ENCODE results near the gene MYL4.

The MYL4 gene

DNA sequence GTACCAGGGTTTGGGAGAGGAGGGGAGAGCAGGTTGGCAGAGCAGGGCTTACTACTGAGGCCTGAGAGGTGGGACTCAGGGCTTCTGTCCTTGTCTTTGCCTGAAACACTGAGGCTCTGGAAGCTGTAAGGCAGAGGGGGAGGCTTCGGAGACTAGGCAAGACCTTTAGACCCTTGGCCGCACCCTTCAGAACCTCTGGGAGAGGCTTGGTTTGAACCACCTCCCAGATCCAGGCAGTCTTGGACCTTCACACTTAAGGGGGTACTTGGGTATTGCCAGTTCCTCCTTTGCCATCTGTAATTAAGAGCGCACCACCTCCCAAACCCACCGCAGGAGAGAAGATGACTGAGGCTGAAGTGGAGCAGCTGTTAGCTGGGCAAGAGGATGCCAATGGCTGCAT, 12.9 kb downstream of the MYL4 start:
- DNase-seq: no peak

DNA sequence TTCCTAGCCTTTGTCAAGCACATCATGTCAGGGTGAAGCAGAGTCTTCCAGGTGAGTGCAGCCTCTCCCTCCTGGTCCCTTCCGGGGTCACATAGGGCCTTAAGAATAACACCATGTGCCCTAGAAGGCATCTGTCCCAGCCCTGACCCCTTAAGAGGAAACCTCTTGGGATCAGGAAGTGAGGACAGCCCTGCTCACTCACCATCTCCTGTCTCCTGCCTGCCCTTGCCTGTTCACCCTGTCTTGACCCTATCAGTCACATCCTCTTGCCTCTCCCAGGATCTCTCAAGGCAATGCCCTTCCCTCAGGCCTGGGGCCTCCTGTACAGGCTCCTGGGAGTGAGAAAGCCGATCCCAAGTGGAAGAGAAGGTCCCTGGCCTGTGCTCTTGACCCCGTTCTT, 13.9 kb downstream of the MYL4 start:
- DNase-seq: peak; percentile 14

DNA sequence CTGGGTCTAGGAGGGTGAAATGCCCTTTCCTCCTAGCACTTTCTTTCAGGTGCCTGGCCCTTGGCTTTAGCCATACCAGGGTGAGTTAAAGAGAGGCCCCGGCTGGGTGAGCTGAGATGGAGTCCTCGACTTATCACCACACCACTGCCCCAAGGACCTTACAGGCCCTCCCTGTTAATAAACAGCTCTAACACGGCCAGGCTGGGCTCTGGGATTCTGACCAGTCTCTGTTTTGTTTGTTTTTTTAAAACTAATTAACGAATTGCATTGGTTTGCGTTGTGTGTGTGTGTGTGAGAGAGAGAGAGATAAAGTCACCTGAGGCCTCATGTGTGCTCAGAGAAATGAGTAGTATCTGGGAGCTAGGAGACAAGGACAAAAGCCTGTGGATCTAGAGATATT, 14.3 kb downstream of the MYL4 start:
- no peak for DNase-seq

DNA sequence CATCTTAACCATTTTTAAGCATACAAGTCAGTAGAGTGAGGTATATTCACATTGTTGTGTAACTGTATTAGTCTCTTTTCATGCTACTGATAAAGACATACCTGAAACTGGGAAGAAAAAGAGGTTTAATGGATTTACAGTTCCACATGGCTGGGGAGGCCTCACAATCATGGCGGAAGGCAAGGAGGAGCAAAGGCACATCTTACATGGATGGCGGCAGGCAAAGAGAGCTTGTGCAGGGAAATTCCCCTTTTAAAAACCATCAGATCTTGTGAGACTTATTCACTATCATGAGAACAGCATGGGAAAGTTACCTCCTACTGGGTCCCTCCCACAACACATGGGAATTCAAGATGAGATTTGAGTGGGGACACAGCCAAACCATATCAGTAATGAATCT, 14.9 kb downstream of the MYL4 start:
- DNase-seq: peak; percentile 51

DNA sequence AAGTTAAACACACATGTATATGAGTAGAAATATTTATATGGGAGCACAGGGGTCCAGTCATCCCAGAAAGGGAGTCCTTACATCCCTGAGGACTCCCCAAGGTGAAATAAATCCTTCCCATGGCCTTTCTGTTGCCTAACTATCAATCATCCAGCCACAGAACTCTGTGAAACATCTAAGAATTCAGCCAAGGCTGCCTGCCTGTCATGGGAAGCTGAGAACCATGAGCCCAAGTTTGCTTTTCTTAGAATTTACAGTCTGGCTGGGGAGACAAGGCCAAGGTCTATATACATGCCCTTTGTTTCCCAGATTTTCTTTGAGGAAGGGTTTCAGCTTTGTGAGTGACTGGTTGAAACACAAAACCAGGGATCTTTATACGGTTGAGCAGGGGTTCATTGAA, 15.8 kb downstream of the MYL4 start:
- no peak for DNase-seq

DNA sequence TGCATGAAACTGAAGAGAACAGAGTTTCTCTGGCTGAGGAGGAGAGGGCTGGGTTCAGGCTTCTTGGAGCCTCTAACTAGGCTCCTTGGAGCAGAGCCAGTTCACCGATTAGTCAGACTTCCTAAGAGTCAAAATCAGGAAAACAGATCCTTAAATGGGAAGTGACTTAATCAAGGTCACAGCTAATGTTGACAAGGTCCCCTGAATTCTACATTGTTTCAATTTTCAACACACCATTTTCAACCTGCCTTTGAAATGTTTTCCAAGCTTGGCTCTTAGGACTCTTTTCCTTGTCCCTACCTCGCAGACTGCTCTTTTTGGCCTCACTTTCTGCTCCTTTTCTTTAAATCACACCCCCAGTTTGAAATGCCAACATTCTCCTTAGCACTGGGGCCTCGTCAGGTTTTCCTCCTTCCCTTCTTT, 16.3 kb downstream of the MYL4 start:
- DNase-seq: peak; percentile 80

DNA sequence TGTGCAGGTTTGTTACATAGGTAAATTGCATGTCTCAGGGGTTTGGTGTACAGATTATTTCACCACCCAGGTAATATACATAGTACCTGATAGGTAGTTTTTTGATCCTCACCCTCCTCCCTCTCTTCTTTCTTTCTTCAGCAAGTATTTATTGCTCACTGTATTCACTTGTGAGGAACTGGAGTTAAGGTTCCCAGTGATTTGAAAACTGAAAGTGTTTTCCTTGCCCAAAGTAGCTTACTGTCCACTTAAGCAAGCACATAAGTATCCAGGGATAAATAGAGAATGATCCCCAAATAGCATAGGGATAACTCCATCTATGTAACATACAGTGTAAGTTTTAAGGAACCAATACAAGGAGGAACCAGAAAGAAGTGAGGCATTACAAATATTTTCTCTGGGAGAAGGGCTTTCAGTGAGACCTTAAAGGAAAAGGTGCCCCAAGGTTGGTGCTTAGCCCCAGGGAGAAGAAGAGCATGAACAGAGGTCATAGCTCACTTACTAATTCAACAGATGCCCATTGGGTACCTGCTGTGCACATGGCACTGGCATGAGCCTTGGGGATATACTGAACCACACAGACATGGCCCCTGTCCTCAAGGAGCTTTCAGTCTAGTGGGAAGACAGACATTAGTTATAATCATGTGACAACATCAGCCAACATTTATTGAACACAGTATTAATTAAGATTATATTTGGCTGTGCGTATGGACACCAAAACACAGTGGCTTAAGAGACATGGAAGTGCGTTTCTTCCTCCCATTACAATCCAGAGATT, 17.0 kb downstream of the MYL4 start:
- DNase-seq: peak; percentile 76

DNA sequence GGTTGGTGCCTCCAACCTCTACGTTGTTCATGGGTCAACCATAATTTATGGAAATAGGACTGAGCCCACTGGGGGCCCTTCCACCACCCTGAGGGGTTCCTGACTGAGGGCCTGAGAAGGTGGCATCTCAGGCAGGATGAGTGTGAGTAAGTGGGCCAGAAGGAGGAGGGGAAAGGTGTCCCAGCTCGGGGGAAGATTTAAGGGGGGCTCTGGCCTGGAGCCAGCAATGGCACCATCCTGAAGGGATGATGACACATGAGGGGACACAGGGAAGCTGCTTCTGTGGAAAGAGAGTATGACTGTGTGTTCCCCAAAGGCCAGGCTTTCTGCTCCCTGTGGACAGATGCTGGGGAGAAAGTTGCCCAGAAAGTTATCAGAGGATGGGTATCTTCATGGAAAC, 18.7 kb downstream of the MYL4 start:
- DNase-seq: no peak

DNA sequence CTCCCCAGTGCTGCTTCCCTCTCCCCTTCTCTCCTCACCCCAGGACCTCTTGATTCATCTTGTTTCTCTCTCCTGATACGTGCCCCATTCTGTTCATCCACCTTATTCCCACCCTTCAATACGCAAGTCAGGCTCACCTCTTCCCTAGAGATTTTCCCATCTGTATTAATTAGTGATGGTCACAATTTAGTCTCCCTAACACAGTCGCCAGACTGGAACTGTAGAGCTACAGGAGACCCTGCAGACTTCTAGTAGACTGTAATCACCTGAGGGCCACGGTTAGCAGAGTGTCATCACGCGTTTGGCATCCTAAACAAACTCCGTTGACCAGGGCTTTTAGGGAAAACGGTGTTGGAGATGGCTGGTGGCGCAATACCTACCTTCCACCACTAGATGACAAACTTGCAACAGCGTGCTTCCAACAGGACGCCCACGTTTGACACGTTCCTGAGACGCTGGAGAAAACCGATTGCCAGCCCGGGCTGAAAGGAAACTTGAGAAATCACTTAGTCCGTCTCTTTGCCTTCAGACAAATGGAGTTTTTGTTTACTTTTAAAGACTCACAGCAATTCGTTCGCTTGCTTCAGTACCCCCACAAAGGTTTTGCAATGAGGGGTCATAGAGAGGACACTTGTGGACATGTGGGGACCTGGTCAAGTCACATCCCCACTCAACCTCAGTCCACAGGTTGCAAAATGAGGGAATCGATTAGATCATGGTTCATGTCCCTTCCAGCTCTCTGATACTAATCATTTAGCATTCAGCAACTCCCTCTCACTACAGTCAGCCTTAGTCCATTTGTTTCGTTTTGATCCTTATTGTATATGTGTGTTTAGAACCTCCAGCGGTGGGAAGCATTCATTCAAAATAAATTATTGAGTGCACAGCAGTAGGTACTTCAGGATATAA, 20.6 kb downstream of the MYL4 start:
- DNase-seq: peak; percentile 92

DNA sequence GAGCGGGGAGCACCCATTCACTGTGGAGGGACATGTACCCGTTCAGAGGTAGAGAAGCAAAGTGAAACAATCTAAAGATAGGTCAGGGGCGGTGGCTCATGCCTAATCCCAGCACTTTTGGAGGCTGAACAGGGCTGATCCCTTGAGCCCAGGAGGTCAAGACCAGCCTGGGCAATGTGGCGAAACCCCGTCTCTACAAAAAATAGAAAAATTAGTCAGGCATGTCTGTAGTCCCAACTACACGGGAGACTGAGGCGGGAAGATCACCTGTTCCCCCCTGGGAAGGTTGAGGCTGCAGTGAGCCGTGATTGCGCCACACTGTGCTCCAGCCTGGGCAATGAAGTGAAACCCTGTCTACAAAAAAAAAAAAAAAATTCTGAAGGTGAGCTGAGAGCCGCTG, 21.7 kb downstream of the MYL4 start:
- no peak for DNase-seq

DNA sequence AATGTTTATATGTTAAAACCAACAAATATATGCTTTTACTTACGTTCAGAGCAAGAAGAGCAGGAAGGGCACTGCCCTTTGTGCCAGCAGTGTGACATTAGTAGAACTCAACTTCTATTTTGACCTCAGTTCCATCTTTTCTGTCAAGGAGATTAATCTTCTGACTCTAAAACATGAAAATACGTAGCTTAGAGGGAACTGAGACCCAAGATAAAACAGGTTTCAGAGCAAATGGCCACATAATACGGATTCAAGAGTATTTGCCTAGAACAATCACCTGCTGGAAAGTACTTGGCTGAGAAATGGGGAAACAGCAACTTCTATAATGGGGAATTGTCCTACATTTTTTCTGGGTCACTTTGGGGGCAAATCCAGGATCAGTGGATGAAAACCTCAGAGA, 22.2 kb downstream of the MYL4 start:
- DNase-seq: no peak

DNA sequence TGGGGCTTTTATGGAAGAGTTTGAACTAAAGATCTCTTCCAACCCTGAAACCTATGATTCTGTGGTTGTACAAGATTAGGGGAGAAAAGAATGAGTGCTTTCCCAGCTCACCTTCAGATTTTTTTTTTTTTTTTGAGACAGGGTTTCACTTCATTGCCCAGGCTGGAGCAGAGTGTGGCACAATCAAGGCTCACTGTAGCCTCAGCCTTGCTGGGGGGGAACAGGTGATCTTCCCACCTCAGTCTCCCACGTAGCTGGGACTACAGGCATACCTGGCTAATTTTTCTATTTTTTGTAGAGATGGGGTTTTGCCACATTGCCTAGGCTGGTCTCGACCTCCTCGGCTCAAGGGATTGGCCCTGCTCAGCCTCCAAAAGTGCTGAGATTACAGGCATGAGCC, 22.7 kb downstream of the MYL4 start:
- DNase-seq: no peak

DNA sequence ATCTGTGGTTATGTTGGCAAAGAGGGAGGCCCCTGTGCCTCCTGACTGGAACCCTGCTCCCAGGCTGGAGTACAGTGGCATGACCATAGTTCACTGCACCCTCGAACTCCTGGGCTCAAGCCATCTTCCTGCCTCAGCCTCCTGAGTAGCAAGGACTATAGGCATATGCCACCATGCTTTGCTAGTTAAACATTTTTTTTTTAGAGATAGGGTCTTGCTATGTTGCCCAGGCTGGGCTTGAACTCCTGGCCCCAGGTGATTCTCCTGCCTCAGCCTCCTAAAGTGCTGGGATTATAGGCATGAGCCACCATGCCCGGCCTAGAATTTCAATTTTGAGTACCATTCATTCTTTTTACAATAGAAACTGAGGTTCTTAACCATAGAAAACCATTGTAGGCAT, 23.3 kb downstream of the MYL4 start:
- DNase-seq: no peak

DNA sequence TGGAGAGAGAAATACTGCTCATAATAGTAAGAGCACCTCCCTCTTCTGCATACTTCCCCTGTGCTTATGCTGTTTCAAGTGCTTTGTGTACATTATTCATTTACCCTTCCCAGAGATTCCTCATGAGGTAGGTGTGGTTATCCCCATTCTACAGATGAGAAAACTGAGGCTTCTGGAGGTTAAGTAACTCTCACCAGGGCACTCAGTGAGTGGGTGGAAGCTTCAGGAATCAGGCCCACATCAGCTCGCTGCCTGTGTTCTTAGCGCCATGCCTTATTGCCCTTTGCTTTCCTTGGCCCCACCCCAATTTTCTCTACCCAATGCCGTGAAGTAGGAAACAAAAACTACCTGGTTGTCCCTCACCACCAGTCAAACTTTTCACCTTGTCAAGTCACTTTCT, 26.4 kb downstream of the MYL4 start:
- DNase-seq: no peak

DNA sequence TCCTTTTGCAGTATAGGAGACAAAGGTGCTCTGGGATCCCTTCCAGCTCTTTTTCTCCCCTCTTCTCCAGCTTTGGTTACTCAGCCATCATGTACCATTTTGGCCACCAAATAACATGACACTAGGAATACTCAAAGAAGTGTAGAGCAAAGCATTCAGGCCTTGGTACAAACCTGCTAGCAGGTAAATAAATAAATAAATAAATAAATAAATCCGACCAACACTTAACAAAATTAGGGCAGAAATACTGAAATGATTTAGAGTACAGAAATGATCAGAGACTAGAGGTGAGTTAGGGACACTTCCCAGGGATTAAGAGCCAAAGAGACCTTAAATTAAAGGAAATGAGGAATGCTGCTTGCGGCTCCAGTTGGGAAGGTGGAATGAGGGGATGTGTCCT, 26.8 kb downstream of the MYL4 start:
- DNase-seq: no peak

DNA sequence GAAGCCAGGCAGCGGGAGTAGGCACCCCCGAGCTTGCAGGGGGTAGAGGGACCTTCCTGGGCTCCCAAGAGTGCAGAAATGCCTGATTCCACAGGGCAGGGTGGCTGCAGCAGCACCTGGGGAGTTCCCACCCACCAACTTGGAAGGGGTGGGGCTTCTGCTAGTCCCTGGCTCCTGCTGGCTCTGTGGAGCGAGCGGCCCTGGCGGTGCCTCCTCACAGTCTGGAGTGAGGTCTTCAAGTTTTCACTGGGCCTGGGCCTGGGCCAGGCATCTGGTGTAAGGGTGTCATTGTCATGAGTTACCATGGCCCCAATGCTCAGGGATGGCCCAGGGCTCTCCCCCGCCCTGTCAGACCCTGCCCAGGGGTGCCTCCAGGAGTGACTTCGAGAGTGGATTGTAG, 28.7 kb downstream of the MYL4 start:
- DNase-seq: no peak

DNA sequence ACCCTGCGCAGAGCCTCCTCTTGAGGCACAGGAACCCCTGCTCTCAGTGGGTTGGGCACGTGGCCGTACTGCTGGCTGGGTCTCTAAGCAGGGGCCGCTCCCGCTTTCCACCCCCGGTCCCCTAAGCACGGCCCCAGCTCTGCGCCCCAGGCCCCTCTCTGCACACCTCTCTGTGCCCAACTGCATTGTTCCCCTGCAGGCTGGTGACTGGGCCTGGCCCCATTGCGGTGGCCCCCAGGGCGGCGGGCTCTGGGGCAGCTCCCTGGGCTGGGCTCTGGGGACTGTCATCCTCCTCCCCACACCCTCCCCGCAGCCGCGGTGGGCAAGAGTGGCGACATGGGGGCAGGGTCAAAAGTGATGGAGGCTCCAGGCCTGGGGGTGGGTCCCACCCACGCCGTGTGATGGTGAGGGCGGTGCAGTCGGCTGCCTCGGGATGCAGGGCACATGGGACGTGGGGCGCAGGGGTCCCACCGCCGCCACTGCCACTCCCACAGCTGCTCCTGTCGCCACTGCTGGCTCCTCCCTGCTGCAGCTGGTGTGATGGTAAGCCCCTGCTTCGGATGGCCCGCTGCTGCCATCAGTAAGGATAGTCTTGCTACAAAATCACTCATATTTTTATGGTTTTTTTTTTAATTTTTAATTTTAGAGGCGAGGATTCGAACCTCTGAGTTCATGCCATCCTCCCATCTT, 29.3 kb downstream of the MYL4 start:
- DNase-seq: no peak

DNA sequence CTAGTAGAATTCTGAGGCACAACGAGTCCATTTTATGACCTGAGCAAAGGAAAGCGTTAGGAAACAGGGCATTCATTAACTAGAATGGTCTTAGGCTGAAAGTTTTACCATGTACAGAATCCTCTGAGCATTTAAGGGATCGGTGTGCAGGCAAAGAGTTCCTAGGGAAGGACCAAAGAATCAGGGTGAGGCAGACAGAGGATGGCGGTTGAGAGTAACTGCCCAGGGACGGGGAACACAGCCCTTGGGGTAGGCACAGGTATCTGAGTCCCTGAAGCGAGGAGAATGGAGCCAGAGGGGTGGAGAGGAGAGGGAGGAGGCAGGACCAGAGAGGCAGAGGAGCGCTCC, 30.4 kb downstream of the MYL4 start:
- DNase-seq: no peak

DNA sequence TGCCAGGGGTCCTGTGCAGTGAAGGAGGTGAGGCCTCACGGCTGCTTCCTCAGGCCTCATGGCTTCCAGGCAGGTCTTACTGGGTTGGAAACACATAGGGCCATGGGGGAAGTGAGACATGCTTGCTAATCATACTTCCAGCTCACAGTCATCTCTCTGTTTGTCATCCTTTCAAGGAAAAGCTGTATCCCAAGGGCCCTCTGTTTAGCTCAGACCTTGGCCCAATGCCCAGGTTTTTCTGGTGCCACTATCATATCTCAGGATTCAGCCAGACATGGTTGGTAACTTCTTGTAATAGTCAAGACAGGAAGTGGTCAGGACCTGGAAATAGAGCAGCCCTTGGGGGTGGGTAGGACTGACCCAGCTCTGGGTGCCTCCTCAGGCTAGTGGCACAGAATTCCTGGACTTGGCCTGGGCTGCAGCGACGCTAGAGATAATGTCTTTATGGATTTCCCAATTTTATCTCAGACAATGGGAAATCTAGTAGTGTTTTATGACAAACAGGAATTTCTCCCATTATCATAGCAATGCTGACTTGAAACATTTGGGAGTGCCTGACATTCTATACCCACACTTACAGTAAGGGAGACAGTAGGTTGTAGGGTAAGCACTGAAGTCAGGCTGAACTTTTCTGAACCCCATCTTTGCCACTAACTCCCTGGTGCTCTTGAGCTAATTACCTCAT, 31.0 kb downstream of the MYL4 start:
- DNase-seq: peak; percentile 87

DNA sequence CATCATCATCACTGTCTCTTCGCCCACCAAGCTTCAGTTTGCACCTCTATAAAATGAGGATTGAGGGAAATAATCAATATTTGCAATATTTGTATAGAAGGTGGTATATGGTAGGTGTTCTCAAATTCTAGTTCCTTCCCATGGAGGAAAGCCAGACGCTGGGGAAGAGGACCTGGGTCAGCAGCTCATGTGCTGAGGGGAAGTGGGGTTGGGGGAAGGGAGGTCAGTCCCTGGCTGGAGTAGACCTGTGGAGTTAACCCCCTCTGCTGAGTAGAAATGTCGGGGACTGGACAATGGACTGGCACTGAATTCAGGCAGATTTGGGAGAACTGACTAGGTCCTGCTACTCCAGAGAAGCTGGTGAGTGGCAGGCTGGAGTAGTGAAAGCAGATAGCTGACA, 31.7 kb downstream of the MYL4 start:
- DNase-seq: no peak

DNA sequence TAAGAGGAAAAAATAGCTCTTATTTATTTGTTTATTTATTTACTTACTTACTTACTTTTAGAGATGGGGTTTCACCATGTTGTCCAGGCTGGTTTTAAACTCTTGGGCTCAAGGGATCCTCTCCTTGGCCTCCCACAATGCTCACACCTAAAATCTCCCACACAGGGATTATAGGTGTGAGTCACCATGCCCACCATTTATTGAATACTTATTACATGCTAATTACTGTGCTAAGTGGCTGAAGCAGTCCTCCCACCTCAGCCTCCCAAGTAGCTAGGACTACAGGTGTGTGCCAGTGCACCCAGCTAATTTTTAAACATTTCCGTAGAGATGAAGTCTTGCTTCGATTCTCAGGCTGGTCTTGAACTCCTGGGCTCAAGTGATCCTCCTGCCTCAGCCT, 33.5 kb downstream of the MYL4 start:
- no peak for DNase-seq

DNA sequence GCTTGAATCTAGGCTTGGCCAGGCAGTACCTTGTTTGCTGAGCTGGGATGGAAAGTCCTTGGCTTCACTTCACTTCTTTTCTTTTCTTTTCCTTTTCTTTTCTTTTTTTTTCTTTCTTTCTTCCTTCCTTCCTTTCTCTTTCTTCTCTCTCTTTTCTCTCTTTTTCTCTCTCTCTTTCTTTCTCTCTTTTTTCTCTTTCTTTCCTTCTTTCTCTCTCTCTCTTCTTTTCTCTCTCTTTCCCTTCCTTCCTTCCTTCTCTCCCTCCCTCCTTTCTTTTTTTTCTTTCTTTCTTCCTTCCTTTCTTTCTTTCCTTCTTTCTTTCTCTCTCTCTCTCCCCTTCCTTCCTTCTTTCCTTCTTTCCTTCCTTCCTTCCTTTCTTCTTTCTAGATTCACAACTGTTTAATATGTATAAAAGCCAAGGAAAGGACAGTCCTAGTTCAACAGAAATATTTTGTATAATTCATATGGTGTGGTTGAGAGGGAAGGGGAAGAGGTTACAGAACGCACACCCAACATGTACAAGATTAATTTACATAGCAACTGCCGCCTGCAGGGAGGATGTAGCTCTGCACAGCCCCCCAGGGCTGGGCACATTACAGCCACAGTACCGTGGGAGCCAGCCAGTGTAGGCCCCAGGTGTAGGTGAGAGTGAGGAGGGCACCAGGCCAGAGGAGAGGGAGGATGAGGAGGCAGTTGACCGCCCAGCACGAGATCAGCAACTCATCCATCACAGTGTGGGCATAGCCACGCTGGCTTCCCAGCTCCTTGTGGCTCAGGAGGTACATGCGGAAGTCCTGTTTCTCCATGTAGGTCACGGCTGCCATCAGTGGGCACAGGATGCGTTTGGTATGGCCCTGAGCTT, 34.8 kb downstream of the MYL4 start:
- DNase-seq: no peak

Data from inflammatory macrophage treated with lipopolysaccharide for 4 hours (primary cell).